A549 treated with AZD9567 at 1 μM for 4 hours (cell line): ENCODE measurements around the gene MAGED2. TPM values are rescaled to one million over a fixed set of nuclear protein-coding genes. Genes with fewer than 3 reads are reported as not detected.

ENCODE experiments used
- total RNA-seq: library from RNA; stranded (reverse); fragments of 200-300 nt; extraction: Qiagen RNA extraction; gene quantifications from 5 replicates; pipeline ENCODE4 v1.2.3, GENCODE V29; 2022; ENCODE audit not compliant: insufficient read depth

MAGED2 gene, protein sequence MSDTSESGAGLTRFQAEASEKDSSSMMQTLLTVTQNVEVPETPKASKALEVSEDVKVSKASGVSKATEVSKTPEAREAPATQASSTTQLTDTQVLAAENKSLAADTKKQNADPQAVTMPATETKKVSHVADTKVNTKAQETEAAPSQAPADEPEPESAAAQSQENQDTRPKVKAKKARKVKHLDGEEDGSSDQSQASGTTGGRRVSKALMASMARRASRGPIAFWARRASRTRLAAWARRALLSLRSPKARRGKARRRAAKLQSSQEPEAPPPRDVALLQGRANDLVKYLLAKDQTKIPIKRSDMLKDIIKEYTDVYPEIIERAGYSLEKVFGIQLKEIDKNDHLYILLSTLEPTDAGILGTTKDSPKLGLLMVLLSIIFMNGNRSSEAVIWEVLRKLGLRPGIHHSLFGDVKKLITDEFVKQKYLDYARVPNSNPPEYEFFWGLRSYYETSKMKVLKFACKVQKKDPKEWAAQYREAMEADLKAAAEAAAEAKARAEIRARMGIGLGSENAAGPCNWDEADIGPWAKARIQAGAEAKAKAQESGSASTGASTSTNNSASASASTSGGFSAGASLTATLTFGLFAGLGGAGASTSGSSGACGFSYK
- 72.2 to 99.2 TPM (median 81.7 TPM) in 5 replicates for total RNA-seq

DNA sequence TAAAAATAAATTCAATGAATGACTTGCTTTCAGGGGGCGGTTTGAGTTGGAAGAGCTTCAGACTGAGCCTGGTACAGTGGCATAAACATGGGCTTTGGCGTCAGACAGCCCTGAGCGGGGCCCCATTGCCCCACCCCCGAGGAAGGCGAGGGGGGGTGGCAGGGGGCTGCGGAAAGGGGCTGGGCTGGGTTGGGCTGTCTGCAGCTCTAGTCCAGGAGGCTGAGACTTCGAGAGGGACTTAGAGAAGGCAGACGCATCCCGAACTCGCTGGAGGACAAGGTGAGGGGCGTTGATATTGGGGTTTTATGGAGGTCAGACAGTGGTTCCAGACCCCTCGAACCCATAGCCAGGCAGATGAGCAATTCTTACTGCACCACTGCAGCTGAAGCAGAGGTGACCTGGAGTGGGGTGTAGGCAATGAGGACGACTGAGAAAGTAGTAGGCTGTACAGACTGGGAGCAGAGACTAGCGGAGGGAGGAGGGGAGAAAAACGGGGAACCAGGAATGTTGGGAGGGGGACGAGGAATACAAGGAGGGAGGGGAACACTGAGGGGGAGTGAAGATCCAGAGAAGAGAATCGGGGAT is at the start of gene MAGED2:
Gene MAGED2, plus strand, starts transcription at position 222 of the 585 bp plus-strand sequence. CDS start 1,587 bp downstream, outside the sequence.

DNA sequence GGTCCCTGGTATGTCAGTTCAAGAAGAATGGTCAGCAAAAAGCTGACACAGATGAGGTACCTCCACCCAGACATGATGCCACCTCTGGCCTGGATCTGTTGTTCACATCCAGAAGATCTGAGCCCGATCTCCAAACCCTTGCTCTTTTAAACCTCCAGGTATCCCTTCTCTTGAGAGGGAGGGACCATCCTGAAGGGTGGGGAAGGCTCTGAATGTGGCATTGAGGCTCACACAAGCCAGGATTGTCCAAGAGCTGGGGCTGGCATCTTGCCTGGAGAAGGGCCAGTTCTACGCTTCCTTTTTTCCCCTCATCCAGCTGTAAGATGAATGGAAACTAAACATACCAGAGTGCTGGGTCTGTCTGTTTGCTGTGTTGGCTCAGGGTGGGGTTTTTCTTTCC is 9.4 kb upstream of the MAGED2 start, which contains the start of gene ITIH6:
Gene ITIH6, minus strand, starts transcription at position 119 of the 400 bp plus-strand sequence. Its CDS starts 45 bp downstream, at position 74.

Other genes with a start within 250 kb of the MAGED2 start
- gene ITIH6, start 9.5 kb upstream of the MAGED2 start, total RNA-seq: not detected in 5 replicates
- gene TRO, start 113.1 kb downstream of the MAGED2 start, total RNA-seq: 0.45 to 0.78 TPM (median 0.70 TPM) in 4 of 5 replicates, not detected in the other
- gene PFKFB1, start 186.4 kb downstream of the MAGED2 start, total RNA-seq: 0.06 to 0.21 TPM (median 0.11 TPM) in 4 of 5 replicates, not detected in the other
- 31.7 to 35.6 TPM (median 32.1 TPM) in 5 replicates for gene APEX2, start 192.6 kb downstream of the MAGED2 start, total RNA-seq
- gene ALAS2, start 223.2 kb downstream of the MAGED2 start, total RNA-seq: not detected in 5 replicates